ENCODE data around the gene COA5. TPM values are rescaled to one million over a fixed set of nuclear protein-coding genes. Genes with fewer than 3 reads are reported as not detected.
A peak's percentile ranks its signal among the peaks of the same experiment; 100 is the strongest.

COA5 gene
- total RNA-seq, 4 donors from 2014 or later: 17.6 to 40.0 (median 21.6) TPM

DNA sequence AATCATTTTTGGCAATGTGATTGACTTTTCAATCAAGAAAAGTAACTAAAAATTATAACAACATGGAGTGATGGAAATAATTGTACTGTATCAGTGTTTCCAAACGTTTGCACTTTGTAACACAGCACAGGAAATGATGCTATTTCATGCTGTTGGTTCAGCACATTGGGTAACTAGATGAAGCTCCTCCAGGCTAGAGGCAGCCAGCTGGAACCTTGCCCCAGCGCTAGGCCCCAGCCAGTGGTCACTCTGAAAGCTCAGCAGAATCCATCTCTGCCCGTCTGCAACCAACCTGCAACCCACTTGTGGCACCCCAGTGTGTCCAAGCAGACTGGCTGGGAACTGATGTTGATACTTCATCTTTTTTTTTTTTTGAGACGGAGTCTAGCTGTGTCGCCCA, 15.3 kb upstream of the COA5 start:
- no peak for DNase-seq (ENCODE audit: low spot score)
- TF ChIP-seq, protein P1, sequence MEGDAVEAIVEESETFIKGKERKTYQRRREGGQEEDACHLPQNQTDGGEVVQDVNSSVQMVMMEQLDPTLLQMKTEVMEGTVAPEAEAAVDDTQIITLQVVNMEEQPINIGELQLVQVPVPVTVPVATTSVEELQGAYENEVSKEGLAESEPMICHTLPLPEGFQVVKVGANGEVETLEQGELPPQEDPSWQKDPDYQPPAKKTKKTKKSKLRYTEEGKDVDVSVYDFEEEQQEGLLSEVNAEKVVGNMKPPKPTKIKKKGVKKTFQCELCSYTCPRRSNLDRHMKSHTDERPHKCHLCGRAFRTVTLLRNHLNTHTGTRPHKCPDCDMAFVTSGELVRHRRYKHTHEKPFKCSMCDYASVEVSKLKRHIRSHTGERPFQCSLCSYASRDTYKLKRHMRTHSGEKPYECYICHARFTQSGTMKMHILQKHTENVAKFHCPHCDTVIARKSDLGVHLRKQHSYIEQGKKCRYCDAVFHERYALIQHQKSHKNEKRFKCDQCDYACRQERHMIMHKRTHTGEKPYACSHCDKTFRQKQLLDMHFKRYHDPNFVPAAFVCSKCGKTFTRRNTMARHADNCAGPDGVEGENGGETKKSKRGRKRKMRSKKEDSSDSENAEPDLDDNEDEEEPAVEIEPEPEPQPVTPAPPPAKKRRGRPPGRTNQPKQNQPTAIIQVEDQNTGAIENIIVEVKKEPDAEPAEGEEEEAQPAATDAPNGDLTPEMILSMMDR (IDR thresholded peaks at IDR 0.05): no peak
- ATAC-seq (ENCODE audit: low FRiP score): no peak

DNA sequence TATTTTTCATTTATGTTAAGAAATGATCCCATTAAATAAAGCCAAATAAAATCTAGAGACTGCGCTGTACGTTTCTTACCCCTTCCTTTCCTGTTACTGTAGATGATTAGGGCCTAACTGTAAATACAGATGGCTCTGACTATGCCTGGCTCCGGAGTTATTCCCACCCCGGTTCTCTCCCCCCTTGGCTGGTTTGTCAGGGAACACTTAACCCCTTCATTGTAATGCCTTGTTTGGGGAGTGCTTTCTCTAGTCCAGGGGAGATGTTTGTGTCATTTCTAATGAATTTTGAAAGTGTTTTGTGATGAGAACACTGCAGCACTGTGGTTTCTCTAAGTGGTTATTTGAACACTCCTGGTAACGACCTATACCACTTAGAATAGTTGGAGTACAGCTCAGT, 8.8 kb upstream of the COA5 start:
- DNase-seq (ENCODE audit: low spot score): no peak
- TF ChIP-seq, protein P1 (IDR thresholded peaks at IDR 0.05): no peak
- no peak for ATAC-seq (ENCODE audit: low FRiP score)

DNA sequence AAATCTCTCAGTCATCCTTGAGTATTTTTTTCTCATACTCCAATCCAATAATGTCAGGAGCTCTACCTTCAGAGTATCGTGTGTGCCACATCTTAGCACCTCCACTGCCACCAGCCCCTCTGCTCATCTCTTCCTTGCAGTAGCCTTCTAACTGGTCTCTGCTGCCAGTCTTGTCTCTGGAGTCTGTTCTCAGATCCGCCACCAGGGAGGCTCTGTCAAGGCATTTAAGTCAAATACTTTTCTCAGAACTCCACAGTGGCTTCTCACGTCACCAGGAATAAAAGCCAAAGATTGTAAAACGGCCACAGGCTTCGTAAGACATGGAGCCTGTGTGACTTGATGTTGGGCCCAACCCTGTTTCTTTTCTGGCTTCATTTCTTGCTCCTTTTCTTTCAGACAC, 7.2 kb upstream of the COA5 start:
- DNase-seq (ENCODE audit: low spot score) (no peak), ATAC-seq (ENCODE audit: low FRiP score) (no peak)
- TF ChIP-seq, protein P1 (IDR thresholded peaks at IDR 0.05): no peak

DNA sequence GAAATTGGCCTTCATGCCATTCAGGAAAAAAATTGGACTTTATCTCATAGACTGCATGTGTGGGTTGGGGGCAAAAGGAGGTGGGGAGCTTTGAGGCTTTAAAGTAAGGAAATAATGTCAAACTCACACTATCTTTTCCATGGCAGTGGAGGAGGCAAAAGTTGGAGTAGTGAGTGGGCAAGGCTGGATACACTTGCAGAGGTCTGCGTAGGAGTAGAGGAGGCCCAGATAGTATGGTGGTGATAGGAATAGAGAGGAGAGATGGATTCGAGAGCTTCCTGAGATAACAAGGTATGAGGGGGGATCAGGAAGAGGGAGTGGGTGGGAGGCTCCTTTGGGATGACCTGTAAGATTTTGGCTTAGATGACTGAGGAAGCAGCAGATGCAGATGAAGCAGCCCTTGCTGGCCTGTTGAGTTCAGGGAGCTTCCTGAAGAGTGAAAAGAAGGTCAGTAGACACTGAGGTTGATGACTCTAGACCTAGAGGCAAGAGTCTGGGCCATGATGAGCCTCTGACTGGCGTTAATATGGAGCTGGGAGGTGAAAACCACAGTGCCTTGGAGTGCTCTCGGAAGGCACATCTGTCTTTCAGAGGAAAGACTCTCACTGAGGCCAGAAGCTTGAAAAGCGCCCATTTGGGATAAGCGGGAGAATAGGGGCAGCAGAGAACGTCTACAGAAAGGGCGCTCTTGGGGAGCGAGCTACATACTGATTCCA, 5.9 kb upstream of the COA5 start:
- no peak for DNase-seq (ENCODE audit: low spot score)
- ATAC-seq (ENCODE audit: low FRiP score): no peak
- TF ChIP-seq, protein P1 (IDR thresholded peaks at IDR 0.05): no peak

DNA sequence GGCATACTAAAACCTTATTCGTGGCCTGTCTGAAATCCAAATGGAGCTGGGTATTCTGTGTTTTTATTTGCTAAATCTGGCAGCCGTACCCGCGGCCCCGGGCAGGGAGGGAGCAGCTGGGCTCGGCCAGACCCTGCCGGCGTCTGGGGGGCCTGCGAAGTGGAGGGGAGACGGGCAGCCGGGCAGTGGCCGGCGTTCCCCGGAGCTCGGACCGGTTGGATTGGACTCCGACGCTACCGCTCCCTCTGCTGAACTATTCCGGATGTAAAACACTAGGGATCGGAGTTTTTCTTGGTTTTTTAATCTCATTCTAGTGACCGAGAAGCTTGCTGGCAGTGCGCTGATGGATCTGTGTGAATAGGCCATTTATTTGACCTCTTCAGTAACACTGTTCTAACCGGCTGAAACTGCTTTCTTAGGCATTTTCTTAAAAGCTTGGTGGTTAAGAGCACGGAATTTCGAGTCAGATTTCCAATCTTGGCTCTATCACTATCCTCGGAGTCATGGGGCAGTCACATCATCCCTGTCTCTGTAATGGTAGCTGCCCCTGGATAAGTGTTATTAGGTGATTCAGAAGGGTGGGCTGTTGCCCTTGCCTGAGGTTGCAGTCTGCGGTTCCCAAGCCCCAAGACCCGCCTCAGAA, 771 bp upstream of the COA5 start:
- DNase-seq (ENCODE audit: low spot score): no peak
- ATAC-seq (ENCODE audit: low FRiP score): peak; percentile 47
- TF ChIP-seq, protein P1 (IDR thresholded peaks at IDR 0.05): no peak

DNA sequence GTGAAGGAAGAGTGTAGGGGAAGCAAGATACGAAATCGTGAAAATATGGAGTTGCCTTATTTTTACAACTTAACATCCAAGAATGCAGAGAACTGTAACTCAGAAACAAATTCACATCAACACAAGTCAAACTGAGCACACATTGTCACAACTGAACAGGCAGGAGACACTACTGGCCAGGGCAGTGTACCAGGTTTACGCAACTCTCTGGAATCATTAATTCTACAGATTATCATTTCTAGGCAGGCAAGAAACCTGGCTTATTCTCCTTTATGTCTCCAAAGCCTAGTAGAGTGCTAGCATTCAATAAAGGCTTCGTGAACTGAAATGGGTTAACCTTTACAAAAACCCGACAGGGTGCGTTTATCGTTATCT, 584 bp downstream of the COA5 start:
- ATAC-seq (ENCODE audit: low FRiP score) (peak; percentile 2), DNase-seq (ENCODE audit: low spot score) (no peak)
- TF ChIP-seq, protein P1 (IDR thresholded peaks at IDR 0.05): no peak

DNA sequence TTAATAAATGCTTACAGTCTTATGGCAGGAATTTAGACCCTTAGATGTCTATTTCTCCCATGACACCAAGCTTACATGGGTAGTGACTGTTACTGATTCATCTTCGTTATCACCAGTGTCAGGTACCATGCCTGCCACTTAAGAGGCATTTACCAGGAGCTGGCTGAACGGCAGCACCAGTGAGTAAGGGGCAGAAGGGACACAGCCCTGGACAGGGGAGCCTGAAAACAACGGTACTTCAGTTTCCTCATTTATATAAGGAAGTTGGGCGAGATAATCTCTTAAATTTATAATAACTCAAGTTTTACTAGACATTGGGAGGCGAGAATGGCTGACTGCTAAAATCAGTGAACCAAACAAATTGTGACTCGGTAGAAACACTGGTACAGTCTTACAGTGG, 1.2 kb downstream of the COA5 start:
- TF ChIP-seq, protein P1 (IDR thresholded peaks at IDR 0.05): no peak
- DNase-seq (ENCODE audit: low spot score) (no peak), ATAC-seq (ENCODE audit: low FRiP score) (no peak)

Measured in omental fat pad (tissue), 4 donors.